ENCODE measurements around the gene SPHK2.
"Not testable (repeated sequence)": the region's sequence is repeated elsewhere in the genome, so short reads cannot be mapped to it uniquely, and the experiment has no call there.

SPHK2 gene

DNA sequence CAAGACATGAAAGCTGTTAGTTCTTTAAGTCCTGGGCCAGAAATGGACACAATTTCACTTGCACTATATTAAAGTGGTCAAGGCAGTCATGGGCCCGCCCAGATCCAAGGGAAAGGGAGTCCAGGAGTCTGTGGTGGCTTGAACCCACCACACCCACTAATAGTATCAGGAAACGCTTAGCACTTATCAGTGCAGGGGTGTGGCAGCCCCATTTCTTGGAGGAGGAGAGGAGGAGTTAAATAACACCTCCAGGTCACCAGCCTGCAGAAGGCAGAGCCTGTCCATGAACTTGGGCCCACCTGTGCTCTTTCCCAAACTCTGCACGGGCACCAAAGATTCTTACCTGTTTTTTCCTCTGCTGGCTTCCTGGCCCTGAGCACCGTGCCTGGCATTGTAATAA is 58.9 kb downstream of the SPHK2 start:
- Histone ChIP-seq H2AK5ac (ENCODE audit: low read length) (no peak overlapping the region), H3K9me3 (ENCODE audit: insufficient read depth, low read depth, low read length) (no peaks in the 10 kb centered on the region), H3K9ac (ENCODE audit: low read length) (no peak overlapping the region), H3K4me1 (ENCODE audit: control insufficient read depth in 1 of 2, insufficient read depth in 2 of 2, low read length in 2 of 2) (no peaks in the 10 kb centered on the region), H2BK120ac (ENCODE audit: insufficient read depth, low read length, poor library complexity) (no peak overlapping the region), H4K12ac (ENCODE audit: low read depth, low read length) (no peak overlapping the region), H3K23ac (ENCODE audit: low read length) (no peak overlapping the region), H4K91ac (ENCODE audit: low read depth, low read length) (no peak overlapping the region), H2BK12ac (ENCODE audit: low read length) (no peak overlapping the region), H3K36me3 (ENCODE audit: control insufficient read depth in 1 of 2, insufficient read depth in 2 of 2, low read length in 2 of 2) (no peaks in the 10 kb centered on the region), H3K27ac (ENCODE audit: low read depth, low read length) (no peak overlapping the region), H2AFZ (ENCODE audit: insufficient read depth, low read length, poor library complexity) (no peak overlapping the region), H3K18ac (ENCODE audit: low read length) (no peak overlapping the region), H3K4ac (ENCODE audit: low read depth, low read length) (no peak overlapping the region), H3K14ac (ENCODE audit: low read length) (no peak overlapping the region), H3K27me3 (ENCODE audit: insufficient read depth, low read length) (no peaks in the 10 kb centered on the region), H3K79me1 (ENCODE audit: low read length) (no peaks in the 10 kb centered on the region), H3K4me3 (ENCODE audit: low read depth, low read length) (no peak overlapping the region), H4K8ac (ENCODE audit: low read depth, low read length) (no peak overlapping the region), H3K4me2 (ENCODE audit: low read length) (no peak overlapping the region), H2BK5ac (ENCODE audit: low read depth, low read length, poor library complexity) (no peak overlapping the region), H3K79me2 (ENCODE audit: control insufficient read depth, insufficient read depth, low read length, poor library complexity) (no peaks in the 10 kb centered on the region)
- DNase-seq = no peak
- WGBS (ENCODE audit: extremely low coverage, insufficient coverage, insufficient read length) = no CpG with 5 or more reads among the region's 4 CpGs

GRCh38 chr19:48680006-48680405 is 60.7 kb downstream of the SPHK2 start:
- DNase-seq; H3K4me3 ChIP-seq (ENCODE audit: low read depth, low read length); H4K91ac ChIP-seq (ENCODE audit: low read depth, low read length); H3K18ac ChIP-seq (ENCODE audit: low read length); H2AK5ac ChIP-seq (ENCODE audit: low read length); H3K14ac ChIP-seq (ENCODE audit: low read length); H3K4me2 ChIP-seq (ENCODE audit: low read length); H3K4ac ChIP-seq (ENCODE audit: low read depth, low read length); H3K23ac ChIP-seq (ENCODE audit: low read length); H3K79me2 ChIP-seq (ENCODE audit: control insufficient read depth, insufficient read depth, low read length, poor library complexity); H4K12ac ChIP-seq (ENCODE audit: low read depth, low read length); H4K8ac ChIP-seq (ENCODE audit: low read depth, low read length); H3K9ac ChIP-seq (ENCODE audit: low read length); H3K9me3 ChIP-seq (ENCODE audit: insufficient read depth, low read depth, low read length); H3K27ac ChIP-seq (ENCODE audit: low read depth, low read length); H3K36me3 ChIP-seq (ENCODE audit: control insufficient read depth in 1 of 2, insufficient read depth in 2 of 2, low read length in 2 of 2); H2BK120ac ChIP-seq (ENCODE audit: insufficient read depth, low read length, poor library complexity); H2BK12ac ChIP-seq (ENCODE audit: low read length); H2BK5ac ChIP-seq (ENCODE audit: low read depth, low read length, poor library complexity); H3K79me1 ChIP-seq (ENCODE audit: low read length); H2AFZ ChIP-seq (ENCODE audit: insufficient read depth, low read length, poor library complexity); H3K4me1 ChIP-seq (ENCODE audit: control insufficient read depth in 1 of 2, insufficient read depth in 2 of 2, low read length in 2 of 2); H3K27me3 ChIP-seq (ENCODE audit: insufficient read depth, low read length): not testable (repeated sequence)
- whole genome bisulfite sequencing (ENCODE audit: extremely low coverage, insufficient coverage, insufficient read length) = no CpG with 5 or more reads among the region's 19 CpGs
